OCI-LY3 (cell line): Measurements from ENCODE around the gene RAX2.

Source experiments
- H2AFZ ChIP-seq: fragments of 200-600, 300-600 bp; shearing (Covaris generic); 2 replicates; pipeline ENCODE4 v1.6.0; 2014; ENCODE audit warnings: antibody characterized with exemption, low read depth, low read length
- H3K27ac ChIP-seq: fragments of 200-600, 300-600 bp; sonication (generic); 2 replicates; pipeline ENCODE4 v1.5.1; 2014; ENCODE audit warnings: mild to moderate bottlenecking, low read length, moderate library complexity, mixed read lengths
- H3K27me3 ChIP-seq: fragments of 200-600, 300-600 bp; sonication (generic); 2 replicates; pipeline ENCODE4 v1.6.1; 2014; ENCODE audit warnings: low read depth, low read length, mixed read lengths
- H3K36me3 ChIP-seq: fragments of 200-600, 300-600 bp; sonication (generic); replicated peaks from 2 replicates; pipeline ENCODE3; 2014; ENCODE audit warnings: low read depth, low read length, mixed read lengths
- H3K4me1 ChIP-seq: fragments of 300-600, 200-600 bp; sonication (generic); 2 replicates; pipeline ENCODE4 v1.6.1; 2014; ENCODE audit warnings: low read length, mixed read lengths
- H3K4me2 ChIP-seq: fragments of 200-600, 300-600 bp; sonication (generic); 2 replicates; pipeline ENCODE4 v1.6.1; 2014; ENCODE audit warnings: low read length, mixed read lengths
- H3K4me3 ChIP-seq: fragments of 300-600, 200-600 bp; sonication (generic); 2 replicates; pipeline ENCODE4 v1.5.1; 2014; ENCODE audit warnings: antibody characterized with exemption, mild to moderate bottlenecking, low read length, moderate library complexity
- H3K79me2 ChIP-seq: fragments of 300-600, 200-600 bp; shearing (Covaris generic); 2 replicates; pipeline ENCODE4 v1.6.1; 2014; ENCODE audit warnings: mild to moderate bottlenecking, low read length, mixed read lengths
- H3K9ac ChIP-seq: fragments of 300-600, 200-600 bp; shearing (Covaris generic); 2 replicates; pipeline ENCODE4 v1.6.0; 2014; ENCODE audit warnings: mild to moderate bottlenecking, low read length, moderate library complexity
- H3K9me3 ChIP-seq: fragments of 200-600, 300-600 bp; shearing (Covaris generic); 2 replicates; pipeline ENCODE4 v1.6.1; 2014; ENCODE audit warnings: low read length, mixed read lengths; ENCODE audit not compliant: insufficient read depth
- H4K20me1 ChIP-seq: fragments of 200-600, 300-600 bp; sonication (generic); 2 replicates; pipeline ENCODE4 v1.6.1; 2016; ENCODE audit warnings: low read length, mixed read lengths; ENCODE audit not compliant: insufficient read depth
- EZH2phosphoT487 ChIP-seq: fragments of 200-600 bp; shearing (Covaris generic); IDR thresholded peaks from 2 replicates; pipeline ENCODE4 v1.6.1; 2018; ENCODE audit warnings: antibody characterized with exemption, mixed run types, low read depth
- TF ChIP-seq, protein P1 (sequence below): fragments of 200-600, 300-600 bp; sonication (generic); IDR thresholded peaks from 2 replicates; pipeline ENCODE4 v1.5.1; 2014; ENCODE audit warnings: antibody characterized with exemption, low read length, low read depth

Gene RAX2

DNA sequence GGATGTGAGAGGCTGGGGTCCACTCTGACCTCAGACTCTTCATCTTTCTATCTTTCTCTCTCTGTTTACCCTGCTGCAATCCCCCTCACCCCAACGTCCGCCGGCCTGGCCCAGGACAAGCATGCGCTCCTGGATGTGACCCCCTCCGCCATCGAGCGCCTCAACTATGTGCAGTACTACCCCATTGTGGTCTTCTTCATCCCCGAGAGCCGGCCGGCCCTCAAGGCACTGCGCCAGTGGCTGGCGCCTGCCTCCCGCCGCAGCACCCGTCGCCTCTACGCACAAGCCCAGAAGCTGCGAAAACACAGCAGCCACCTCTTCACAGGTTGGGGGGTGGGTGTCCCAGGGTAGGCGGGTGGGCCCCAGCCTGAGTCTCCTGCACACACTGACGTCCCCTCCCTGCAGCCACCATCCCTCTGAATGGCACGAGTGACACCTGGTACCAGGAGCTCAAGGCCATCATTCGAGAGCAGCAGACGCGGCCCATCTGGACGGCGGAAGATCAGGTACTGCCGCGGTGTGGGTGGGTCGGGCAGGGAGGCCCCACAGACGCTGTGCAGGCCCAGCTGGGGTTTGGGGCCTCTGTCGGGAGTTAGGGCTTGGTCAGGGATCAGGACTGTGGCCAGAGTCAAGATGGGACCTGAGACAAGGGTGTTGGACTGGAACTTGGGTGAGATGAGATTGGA is 25.5 kb downstream of the RAX2 start:
- no peaks in the 10 kb centered on the region for H3K79me2 ChIP-seq
- no peak overlapping the region for H2AFZ ChIP-seq
- H3K27me3 ChIP-seq, result no peaks in the 10 kb centered on the region
- no peak for TF ChIP-seq EZH2phosphoT487
- TF ChIP-seq, protein P1, sequence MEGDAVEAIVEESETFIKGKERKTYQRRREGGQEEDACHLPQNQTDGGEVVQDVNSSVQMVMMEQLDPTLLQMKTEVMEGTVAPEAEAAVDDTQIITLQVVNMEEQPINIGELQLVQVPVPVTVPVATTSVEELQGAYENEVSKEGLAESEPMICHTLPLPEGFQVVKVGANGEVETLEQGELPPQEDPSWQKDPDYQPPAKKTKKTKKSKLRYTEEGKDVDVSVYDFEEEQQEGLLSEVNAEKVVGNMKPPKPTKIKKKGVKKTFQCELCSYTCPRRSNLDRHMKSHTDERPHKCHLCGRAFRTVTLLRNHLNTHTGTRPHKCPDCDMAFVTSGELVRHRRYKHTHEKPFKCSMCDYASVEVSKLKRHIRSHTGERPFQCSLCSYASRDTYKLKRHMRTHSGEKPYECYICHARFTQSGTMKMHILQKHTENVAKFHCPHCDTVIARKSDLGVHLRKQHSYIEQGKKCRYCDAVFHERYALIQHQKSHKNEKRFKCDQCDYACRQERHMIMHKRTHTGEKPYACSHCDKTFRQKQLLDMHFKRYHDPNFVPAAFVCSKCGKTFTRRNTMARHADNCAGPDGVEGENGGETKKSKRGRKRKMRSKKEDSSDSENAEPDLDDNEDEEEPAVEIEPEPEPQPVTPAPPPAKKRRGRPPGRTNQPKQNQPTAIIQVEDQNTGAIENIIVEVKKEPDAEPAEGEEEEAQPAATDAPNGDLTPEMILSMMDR, result no peak
- H3K4me2 ChIP-seq, result no peak overlapping the region
- H3K9me3 ChIP-seq, result no peaks in the 10 kb centered on the region
- H3K36me3 ChIP-seq, result peaks cover 8% of the 10 kb centered on the region
- H4K20me1 ChIP-seq, result no peaks in the 10 kb centered on the region; the same call in 1 of the 2 replicates
- H3K27ac ChIP-seq, result no peak overlapping the region
- no peak overlapping the region for H3K4me3 ChIP-seq
- H3K9ac ChIP-seq, result no peak overlapping the region
- no peaks in the 10 kb centered on the region for H3K4me1 ChIP-seq

DNA sequence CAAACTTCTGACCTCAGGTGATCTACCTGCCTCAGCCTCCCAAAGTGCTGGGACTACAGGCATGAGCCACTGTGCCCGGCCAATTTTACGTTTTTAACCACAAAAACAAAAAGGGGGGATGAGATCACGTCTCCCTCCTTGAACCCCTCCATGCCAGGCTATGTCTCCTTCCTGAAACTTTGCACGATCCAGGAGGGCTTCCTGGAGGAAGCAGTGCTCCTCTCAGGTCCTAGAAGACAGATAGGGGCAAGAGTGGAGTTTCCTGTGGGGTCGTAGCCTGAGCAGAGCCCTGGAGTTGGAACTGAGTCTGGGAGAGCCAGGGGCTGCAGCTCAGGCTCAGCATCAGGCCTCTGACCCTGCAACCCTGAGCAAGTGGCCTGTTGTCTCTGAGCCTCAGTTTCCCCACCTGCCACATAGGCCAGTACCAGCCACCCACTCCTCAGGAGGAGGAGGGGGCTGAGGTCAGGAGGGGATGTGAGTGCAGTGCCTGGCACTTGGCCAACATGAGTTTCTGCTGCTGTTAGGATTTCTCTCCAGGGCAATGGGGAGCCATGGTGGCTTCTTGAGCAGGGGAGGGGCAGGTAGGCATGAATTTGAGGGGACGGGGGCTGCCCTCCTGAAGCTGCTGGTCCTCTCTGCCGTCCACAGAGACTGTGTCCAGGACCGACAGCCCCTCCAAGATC is 26.5 kb downstream of the RAX2 start:
- Histone ChIP-seq H3K27ac (no peak overlapping the region), H3K4me3 (no peak overlapping the region), H3K9me3 (no peaks in the 10 kb centered on the region), H3K36me3 (peaks cover 8% of the 10 kb centered on the region), H3K9ac (no peak overlapping the region), H3K4me1 (no peaks in the 10 kb centered on the region), H3K4me2 (no peak overlapping the region), H2AFZ (no peak overlapping the region), H4K20me1 (no peaks in the 10 kb centered on the region; the same call in 1 of the 2 replicates), H3K27me3 (no peaks in the 10 kb centered on the region), H3K79me2 (no peaks in the 10 kb centered on the region)
- TF ChIP-seq, protein P1, result no peak
- no peak for TF ChIP-seq EZH2phosphoT487

DNA sequence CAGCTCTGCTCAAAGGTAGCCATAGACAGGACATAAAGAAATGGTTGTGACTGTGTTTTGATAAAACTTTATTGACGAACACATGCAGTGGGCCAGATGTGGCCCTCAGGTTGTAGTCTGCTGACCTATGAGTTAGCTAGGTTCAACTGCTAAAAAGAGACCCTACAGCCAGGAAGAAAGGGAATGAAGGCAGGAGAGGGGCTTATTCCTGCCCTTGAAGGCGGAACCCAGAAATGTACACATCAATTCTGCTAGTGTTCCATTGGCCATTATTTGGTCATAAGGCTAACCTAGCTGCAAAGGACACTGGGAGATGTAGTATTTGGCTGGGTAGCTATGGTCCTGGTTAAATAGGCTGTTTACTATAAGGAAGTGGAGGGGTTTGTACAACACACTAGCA is 28.5 kb downstream of the RAX2 start:
- TF ChIP-seq, protein P1, result no peak
- TF ChIP-seq EZH2phosphoT487, result no peak
- no peaks in the 10 kb centered on the region for H3K4me1 ChIP-seq
- no peak overlapping the region for H3K27ac ChIP-seq
- no peaks in the 10 kb centered on the region for H4K20me1 ChIP-seq
- H3K4me2 ChIP-seq, result no peak overlapping the region
- H2AFZ ChIP-seq, result 0 out of 2 replicates have a peak overlapping the region, but pooled peaks have one; percentile 35
- no peaks in the 10 kb centered on the region for H3K36me3 ChIP-seq
- H3K9ac ChIP-seq, result no peak overlapping the region
- H3K79me2 ChIP-seq, result no peaks in the 10 kb centered on the region
- H3K27me3 ChIP-seq, result no peaks in the 10 kb centered on the region
- no peaks in the 10 kb centered on the region for H3K9me3 ChIP-seq
- H3K4me3 ChIP-seq, result no peak overlapping the region

DNA sequence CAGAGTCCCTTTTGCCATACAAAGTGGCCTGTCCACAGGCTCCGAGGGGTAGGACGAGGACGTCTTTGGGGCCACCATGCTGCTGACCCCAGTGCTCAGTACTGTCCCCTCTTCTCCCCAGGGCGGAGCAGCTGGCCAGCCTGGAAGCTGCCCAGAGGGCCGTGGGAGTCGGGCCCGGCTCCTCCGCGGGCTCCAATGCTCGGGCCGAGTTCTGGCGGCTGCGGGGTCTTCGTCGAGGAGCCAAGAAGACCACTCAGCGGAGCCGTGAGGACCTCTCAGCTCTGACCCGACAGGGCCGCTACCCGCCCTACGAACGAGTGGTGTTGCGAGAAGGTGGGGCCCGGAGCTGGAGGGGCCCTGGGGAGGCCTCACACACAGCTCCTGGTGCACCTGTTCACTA is 31.6 kb downstream of the RAX2 start:
- Histone ChIP-seq H3K4me2 (no peak overlapping the region), H3K27me3 (no peaks in the 10 kb centered on the region), H4K20me1 (no peaks in the 10 kb centered on the region), H3K9me3 (no peaks in the 10 kb centered on the region), H3K9ac (no peak overlapping the region), H3K27ac (no peak overlapping the region), H2AFZ (no peak overlapping the region), H3K79me2 (no peaks in the 10 kb centered on the region), H3K4me1 (no peaks in the 10 kb centered on the region), H3K4me3 (no peak overlapping the region), H3K36me3 (no peaks in the 10 kb centered on the region)
- TF ChIP-seq, protein P1, result no peak
- TF ChIP-seq EZH2phosphoT487, result no peak
